NCI-H146 treated with DMSO at 0.1 percent for 48 hours (cell line): ENCODE data around the gene MC2R.

Experiments
- DNase-seq: peaks from one replicate; lab custom pipeline; 2025; ENCODE audit not compliant: unreplicated experiment; lab: John Stamatoyannopoulos, UW

MC2R gene

GRCh38 chr18:13915391-13915790 is at the start of gene MC2R:
MC2R (minus strand) TSS chr18:13915536; CDS start chr18:13885518, 30,018 bp downstream.
- no peak for DNase-seq

- DNase-seq, result no peak
Measured at GRCh38 chr18:13945811-13946210, 30.5 kb upstream of the MC2R start.

- no peak for DNase-seq
Measured at GRCh38 chr18:13943338-13943737, 28.0 kb upstream of the MC2R start.

- DNase-seq, result no peak
Measured at GRCh38 chr18:13940326-13940725, 25.0 kb upstream of the MC2R start.

- no peak for DNase-seq
Measured at GRCh38 chr18:13934676-13935075, 19.3 kb upstream of the MC2R start.

GRCh38 chr18:13934058-13934457 is 18.7 kb upstream of the MC2R start:
- DNase-seq, result no peak

GRCh38 chr18:13932285-13933025 is 17.1 kb upstream of the MC2R start:
- DNase-seq, result no peak

GRCh38 chr18:13930964-13931363 is 15.6 kb upstream of the MC2R start:
- DNase-seq, result no peak

GRCh38 chr18:13923221-13923620 is 7.9 kb upstream of the MC2R start:
- no peak for DNase-seq

- DNase-seq, result no peak
Measured at GRCh38 chr18:13918898-13919297, 3.6 kb upstream of the MC2R start.

GRCh38 chr18:13917401-13917800 is 2.1 kb upstream of the MC2R start:
- no peak for DNase-seq

GRCh38 chr18:13916559-13916958 is 1.2 kb upstream of the MC2R start:
- DNase-seq, result no peak

- DNase-seq, result no peak
Measured at GRCh38 chr18:13915995-13916431, 677 bp upstream of the MC2R start.

- no peak for DNase-seq
Measured at GRCh38 chr18:13914756-13915155, 580 bp downstream of the MC2R start.

- no peak for DNase-seq
Measured at GRCh38 chr18:13914170-13914569, 1.2 kb downstream of the MC2R start.

- no peak for DNase-seq
Measured at GRCh38 chr18:13913205-13913604, 2.1 kb downstream of the MC2R start.

- no peak for DNase-seq
Measured at GRCh38 chr18:13912601-13913000, 2.7 kb downstream of the MC2R start.

- DNase-seq, result no peak
Measured at GRCh38 chr18:13910986-13911385, 4.3 kb downstream of the MC2R start.

- DNase-seq, result no peak
Measured at GRCh38 chr18:13910501-13910900, 4.8 kb downstream of the MC2R start.

- DNase-seq, result no peak
Measured at GRCh38 chr18:13909141-13909940, 6.0 kb downstream of the MC2R start.

GRCh38 chr18:13900633-13901032 is 14.7 kb downstream of the MC2R start:
- no peak for DNase-seq

GRCh38 chr18:13895505-13896033 is 19.8 kb downstream of the MC2R start:
- no peak for DNase-seq
